ENCODE data around the gene ERF.

GRCh38 chr19:42248270-42249148 lies 6.4 kb downstream of the ERF start:
- TF ChIP-seq YY1 (IDR thresholded peaks at IDR 0.05; ENCODE audit: insufficient read depth, insufficient read length): no peak
- no peak for TF ChIP-seq SUZ12 (IDR thresholded peaks at IDR 0.05; ENCODE audit: extremely low read depth, insufficient read depth, insufficient read length)
- TF ChIP-seq ZNF274 (IDR thresholded peaks at IDR 0.05; ENCODE audit: low read depth, low read length): no peak

Data from NT2/D1 (cell line).